Stomach smooth muscle (tissue), 2 donors: ENCODE measurements around the gene UTF1.

Experiments
- H3K27ac ChIP-seq: one replicate; pipeline ENCODE4 v1.7.0; 2013; ENCODE audit warnings: mild to moderate bottlenecking, low read length, inconsistent platforms
- H3K27me3 ChIP-seq, 2 donors: one replicate each; pipeline ENCODE4 v1.7.0; 2013; ENCODE audit warnings: low read length in 2 of 2; ENCODE audit not compliant: insufficient read depth in 2 of 2, control insufficient read depth in 1 of 2
- H3K36me3 ChIP-seq, 2 donors: one replicate each; pipeline ENCODE4 v1.7.0; 2013; ENCODE audit warnings: low read length in 2 of 2; ENCODE audit not compliant: control insufficient read depth in 2 of 2, insufficient read depth in 2 of 2
- H3K4me1 ChIP-seq: one replicate; pipeline ENCODE4 v1.7.0; 2013; ENCODE audit warnings: low read length; ENCODE audit not compliant: control insufficient read depth, insufficient read depth
- H3K4me3 ChIP-seq, 2 donors: one replicate each; pipeline ENCODE4 v1.7.0; 2013; ENCODE audit warnings: low read length in 2 of 2
- H3K9ac ChIP-seq, 2 donors: one replicate each; pipeline ENCODE4 v1.7.0; 2013; ENCODE audit warnings: low read length in 2 of 2, mild to moderate bottlenecking in 1 of 2
- H3K9me3 ChIP-seq, 2 donors: one replicate each; pipeline ENCODE4 v1.7.0; 2013; ENCODE audit warnings: low read length in 2 of 2; ENCODE audit not compliant: control insufficient read depth in 2 of 2
- donor health status: healthy.
- donor health status: Pancreatic carcinoma.

Gene UTF1

DNA sequence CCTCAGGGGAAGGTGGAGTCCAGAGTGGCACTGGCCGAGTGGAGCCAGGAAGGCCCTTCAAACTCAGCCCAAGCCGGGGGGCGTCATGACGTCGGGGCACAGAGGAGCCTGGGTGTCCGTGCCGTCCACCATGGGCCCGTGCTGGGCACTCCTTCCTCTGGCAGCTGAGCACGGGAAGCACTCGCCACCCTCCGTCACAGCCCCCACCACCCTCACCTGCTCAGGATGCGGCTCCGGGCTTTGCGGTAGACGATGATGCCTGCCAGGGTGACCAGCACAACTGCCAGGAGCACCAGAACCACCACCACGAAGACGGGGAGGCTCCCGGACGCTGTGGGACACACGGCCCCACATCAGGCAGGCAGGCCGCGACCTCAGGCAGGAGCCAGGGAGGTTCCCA, 38.5 kb downstream of the UTF1 start:
- Histone ChIP-seq H3K9me3 (no peaks in the 10 kb centered on the region), H3K36me3 (no peaks in the 10 kb centered on the region), H3K9ac (no peak overlapping the region), H3K27me3 (no peaks in the 10 kb centered on the region), H3K4me1 (peaks cover 2% of the 10 kb centered on the region), H3K27ac (no peak overlapping the region), H3K4me3 (no peak overlapping the region)

DNA sequence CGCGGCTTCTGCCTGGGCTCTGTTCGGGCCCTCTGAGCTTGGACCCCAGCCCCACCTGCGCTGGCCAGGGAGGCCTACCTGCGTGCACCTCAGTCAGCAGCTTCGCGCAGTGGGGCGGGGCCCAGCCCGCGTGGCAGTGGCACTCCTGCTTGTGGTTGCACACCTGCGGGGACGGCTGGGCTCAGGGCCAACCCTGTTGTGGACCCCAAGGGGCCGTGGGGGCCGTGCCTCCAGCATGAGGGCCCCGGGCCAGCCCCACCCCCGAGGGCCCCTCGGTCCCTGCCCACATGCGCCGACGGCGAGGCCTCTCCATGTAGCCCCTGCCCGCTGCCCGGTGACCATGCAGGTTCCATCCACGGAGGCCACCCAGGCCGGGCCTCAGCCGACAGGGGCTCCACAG, 39.4 kb downstream of the UTF1 start:
- Histone ChIP-seq H3K27ac (no peak overlapping the region), H3K27me3 (no peaks in the 10 kb centered on the region), H3K9ac (no peak overlapping the region), H3K4me3 (no peak overlapping the region), H3K36me3 (no peaks in the 10 kb centered on the region), H3K4me1 (peaks cover 2% of the 10 kb centered on the region), H3K9me3 (no peaks in the 10 kb centered on the region)

DNA sequence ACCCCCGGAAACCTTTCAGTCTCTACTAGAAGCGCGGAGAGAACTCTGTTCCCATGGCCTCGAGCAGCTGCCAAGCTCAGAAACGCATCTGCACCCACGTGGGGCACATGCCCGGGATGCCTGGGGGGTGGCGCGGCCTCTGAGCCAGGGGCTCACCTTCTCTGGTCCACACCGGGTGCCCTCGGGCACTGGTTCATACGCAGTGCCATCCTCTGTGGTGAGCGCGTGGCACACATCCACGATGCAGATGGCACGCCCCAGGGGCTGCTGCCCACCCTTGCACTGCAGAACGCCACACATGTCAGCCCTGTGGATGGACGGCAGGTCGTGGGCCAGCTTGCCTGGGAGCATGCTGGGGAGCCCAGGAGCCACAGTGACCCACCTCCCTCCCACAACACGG, 40.2 kb downstream of the UTF1 start:
- Histone ChIP-seq H3K9ac (no peak overlapping the region), H3K4me3 (no peak overlapping the region), H3K36me3 (no peaks in the 10 kb centered on the region), H3K27ac (no peak overlapping the region), H3K9me3 (no peaks in the 10 kb centered on the region), H3K27me3 (peaks cover 0 to 4% of the 10 kb centered on the region in 2 donors), H3K4me1 (no peaks in the 10 kb centered on the region)

DNA sequence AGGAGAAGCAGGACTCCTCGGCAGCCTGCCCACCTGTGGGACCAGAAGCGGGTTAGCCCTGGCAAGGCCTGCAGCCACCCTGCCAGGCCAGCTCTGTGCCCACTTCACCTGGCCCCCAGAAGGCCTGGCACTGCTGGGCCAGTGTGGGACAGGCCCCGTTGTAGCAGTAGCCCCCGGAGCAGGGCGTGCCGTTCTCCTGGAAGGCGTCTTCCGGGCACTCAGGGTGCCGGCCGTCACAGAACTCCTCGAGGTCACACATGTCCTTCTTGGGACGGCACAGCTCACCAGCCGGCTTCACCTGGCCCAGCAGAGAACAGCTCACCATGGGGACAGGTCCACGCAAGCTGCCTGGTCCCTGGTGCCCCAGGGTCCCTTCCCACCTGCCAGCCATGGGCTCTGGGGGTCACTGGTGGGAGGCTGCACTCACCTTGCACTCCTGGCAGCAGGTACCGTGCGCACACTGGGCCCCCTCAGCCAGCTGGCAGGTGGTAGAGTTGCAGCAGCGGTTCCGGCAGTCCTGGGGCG, 40.8 kb downstream of the UTF1 start:
- Histone ChIP-seq H3K27me3 (peaks cover 0 to 8% of the 10 kb centered on the region in 2 donors), H3K9ac (no peak overlapping the region), H3K36me3 (no peaks in the 10 kb centered on the region), H3K27ac (no peak overlapping the region), H3K4me1 (no peaks in the 10 kb centered on the region), H3K4me3 (no peak overlapping the region), H3K9me3 (no peaks in the 10 kb centered on the region)

DNA sequence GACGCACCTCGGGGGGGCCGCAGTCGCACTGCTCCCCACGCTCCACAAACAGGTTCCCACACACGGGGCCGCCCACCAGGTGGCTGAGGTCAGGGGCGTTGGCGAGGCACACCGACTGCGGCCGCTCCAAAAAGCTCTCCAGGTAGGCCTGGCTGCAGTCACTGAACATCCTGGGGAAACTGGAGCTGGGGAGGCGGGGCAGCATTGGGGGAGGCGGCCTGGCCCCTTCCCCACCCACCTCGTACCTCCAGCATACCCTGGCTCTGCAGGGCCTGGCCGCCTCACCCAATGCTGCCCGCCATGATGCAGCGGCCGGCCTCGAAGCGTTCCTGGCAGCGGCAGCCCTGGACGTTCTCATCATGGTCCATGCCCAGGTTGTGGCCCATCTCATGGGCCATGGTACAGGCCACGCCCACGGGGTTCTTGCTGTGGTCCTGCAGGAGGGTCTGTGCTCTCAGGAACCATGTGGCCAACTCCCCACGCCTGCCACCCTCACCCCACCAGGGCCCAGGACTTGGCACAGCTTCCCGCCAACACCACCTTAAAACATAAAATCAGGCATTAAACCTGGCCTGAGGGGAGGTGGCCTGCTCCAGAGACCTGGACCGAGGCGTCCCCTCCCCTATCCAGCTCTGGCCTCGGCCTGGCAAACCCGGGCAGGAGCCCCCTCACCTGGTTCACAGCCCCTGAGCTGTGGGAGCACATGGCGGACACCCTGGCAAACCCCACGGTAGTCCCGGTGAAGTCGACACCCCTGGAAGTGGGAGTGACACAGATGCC, 41.7 kb downstream of the UTF1 start:
- Histone ChIP-seq H3K9ac (no peak overlapping the region), H3K27ac (no peak overlapping the region), H3K9me3 (no peaks in the 10 kb centered on the region), H3K4me3 (no peak overlapping the region), H3K36me3 (no peaks in the 10 kb centered on the region), H3K4me1 (peaks cover 3% of the 10 kb centered on the region), H3K27me3 (peaks cover 4 to 13% of the 10 kb centered on the region in 2 donors)

DNA sequence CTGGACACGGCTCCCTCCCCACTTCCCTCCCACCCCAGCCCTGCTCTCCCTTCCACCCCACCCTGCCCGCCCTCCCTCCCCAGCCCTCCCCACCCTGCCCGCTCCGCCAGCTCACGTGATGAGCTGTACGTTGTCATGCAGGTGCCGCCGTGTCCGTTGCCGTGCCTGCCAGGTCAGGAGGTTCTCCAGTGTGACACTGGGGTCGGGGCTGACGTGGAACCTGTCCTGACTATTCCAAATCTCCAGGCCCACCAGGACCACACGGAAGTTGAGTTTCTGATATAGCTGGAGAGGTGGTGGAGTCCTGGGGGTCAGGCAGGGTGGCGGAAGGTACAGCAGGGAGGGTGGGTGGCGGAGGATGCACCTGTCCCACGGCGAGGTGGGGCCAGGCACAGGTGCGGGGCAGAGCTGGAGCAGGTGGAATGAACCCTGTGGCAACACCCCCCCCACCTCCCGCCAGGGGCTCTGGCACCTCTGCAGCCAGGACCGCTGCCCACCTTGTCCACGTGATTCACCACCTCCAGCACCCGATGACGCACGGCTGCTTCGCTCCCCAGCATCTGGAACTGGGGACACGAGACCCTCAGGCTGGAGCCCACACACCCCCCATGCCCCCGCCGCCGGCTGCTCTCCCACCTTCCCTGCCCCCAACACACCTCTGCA, 42.4 kb downstream of the UTF1 start:
- Histone ChIP-seq H3K9ac (no peak overlapping the region), H3K4me3 (no peak overlapping the region), H3K36me3 (no peaks in the 10 kb centered on the region), H3K27ac (no peak overlapping the region), H3K4me1 (peaks cover 3% of the 10 kb centered on the region), H3K27me3 (peaks cover 4 to 13% of the 10 kb centered on the region in 2 donors), H3K9me3 (no peaks in the 10 kb centered on the region)

DNA sequence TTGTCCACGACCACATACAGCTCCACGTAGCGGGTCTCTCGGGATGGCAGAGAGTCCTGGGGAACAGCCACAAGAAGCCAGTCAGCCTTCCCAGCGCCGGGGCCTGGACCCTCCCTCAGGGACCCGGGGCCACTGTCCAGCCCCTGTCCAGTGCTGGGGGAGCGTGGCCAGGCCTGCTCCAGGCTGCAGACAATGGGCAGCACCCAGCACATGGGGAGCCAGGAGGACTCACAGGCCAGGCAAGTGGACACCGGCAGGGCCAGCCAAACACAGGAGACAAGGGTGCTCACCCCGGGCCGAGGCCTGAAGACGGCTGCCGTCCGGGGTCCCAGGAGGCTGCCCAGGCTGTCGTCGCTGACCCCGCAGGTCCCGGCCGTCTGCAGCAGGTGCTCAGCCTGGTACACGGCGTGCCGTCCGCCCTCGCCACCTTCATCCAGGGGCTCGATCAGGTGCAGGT, 43.0 kb downstream of the UTF1 start:
- no peaks in the 10 kb centered on the region for H3K9me3 ChIP-seq
- peaks cover 3% of the 10 kb centered on the region for H3K4me1 ChIP-seq
- peaks cover 4 to 13% of the 10 kb centered on the region in 2 donors for H3K27me3 ChIP-seq
- no peak overlapping the region for H3K4me3 ChIP-seq
- H3K27ac ChIP-seq: no peak overlapping the region
- no peak overlapping the region for H3K9ac ChIP-seq
- no peaks in the 10 kb centered on the region for H3K36me3 ChIP-seq

DNA sequence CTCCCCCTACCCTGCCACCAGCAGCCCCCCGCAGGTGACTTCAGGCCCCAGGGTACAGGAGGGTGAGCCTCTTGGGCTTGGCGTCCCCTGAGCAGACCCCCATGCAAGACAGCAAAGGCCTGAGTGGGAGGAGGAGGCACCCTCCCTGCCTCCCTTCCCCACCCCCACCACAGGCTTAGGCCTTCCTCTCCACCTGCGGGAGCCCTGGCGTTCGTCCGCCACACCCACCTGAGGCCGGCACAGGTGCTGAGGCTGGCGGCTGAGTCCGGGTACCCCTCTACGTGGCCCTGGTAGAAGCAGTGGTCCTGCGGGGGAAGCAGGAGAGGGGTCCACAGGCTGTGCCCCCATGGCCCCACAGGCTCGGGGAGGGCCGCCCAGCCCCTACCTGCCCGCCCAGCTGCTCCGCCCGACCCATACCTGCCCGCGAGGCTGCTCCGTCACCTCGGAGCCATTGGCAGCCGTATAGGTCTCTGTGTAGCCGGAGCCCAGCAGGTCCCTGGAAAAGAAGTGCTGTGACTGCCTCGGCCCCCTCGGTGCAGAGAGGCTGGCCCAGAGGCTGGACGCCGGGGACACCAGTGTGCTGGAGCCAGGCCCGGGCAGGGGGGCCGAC, 43.6 kb downstream of the UTF1 start:
- Histone ChIP-seq H3K27ac (no peak overlapping the region), H3K4me1 (peaks cover 6% of the 10 kb centered on the region), H3K36me3 (peaks cover 0 to 2% of the 10 kb centered on the region in 2 donors), H3K4me3 (no peak overlapping the region), H3K9ac (no peak overlapping the region), H3K9me3 (no peaks in the 10 kb centered on the region), H3K27me3 (peaks cover 4 to 13% of the 10 kb centered on the region in 2 donors)

DNA sequence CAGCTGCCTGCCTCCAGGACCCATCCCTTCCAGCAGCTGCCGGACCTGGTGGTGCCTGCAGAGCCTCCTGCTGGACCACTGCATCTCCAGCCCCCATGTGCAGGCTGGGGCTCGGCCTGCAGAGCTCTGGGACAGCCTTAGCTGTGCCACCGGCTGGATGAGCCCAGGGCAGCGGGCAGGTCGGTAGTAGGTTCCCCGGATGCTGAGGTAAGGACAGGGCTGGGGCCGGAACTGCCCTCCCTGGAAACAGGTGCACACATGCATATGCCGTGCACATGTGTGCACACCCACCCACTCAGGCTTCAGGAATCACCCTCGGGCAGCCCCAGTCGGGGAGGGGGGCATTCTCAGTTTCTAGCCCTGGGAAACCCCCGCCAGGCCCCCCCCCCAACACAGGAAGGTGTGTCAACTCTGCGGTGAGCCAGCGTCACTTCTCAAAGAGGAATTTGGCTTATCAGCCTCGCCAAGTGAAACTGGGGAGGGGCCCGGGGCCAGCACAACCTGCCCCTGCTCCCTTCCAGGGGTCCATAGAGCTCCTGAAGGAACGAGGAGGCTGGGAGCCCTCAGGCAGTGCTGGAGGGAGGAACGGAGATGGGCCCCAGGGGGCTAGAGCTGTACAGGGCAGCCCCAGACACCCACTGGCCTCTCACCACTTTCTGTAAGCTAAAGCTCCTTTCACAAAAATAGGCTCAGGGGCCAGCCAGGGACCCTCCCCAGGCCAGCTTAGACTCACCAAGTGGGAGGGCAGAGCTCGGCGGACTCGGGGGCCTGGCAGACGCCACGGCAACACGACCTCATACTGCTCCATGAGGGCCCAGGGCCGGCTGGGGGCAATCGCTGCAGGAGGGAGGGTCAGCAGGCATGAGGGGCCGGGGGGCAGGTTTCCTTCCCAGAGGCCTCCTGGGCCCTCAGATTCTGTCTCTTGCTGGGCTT, 45.0 kb downstream of the UTF1 start:
- H3K9ac ChIP-seq: no peak overlapping the region
- peaks cover 4 to 10% of the 10 kb centered on the region in 2 donors for H3K36me3 ChIP-seq
- H3K4me1 ChIP-seq: peaks cover 6% of the 10 kb centered on the region
- peaks cover 4 to 13% of the 10 kb centered on the region in 2 donors for H3K27me3 ChIP-seq
- H3K9me3 ChIP-seq: no peaks in the 10 kb centered on the region
- no peak overlapping the region for H3K4me3 ChIP-seq
- no peak overlapping the region for H3K27ac ChIP-seq

DNA sequence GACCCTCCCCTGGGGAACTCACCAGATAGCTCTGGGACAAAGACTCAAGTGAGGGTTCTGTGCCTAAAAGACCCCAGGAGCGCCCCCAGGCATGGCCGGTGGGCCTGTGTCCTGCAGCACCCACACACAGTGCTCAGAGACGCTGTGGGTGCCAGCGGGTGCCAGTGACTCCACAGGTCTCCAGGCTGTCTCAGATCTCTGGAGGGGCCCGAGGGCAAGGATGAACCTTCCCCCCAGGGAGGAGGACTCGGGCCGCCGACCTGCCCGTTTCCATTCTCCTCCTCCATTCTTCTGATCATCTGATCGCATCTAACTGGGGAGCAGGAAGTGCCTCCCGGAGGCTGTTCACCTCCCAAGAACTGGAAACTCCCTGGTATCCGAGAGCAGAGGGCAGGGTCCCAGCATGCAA, 45.7 kb downstream of the UTF1 start:
- H3K27me3 ChIP-seq: peaks cover 4 to 13% of the 10 kb centered on the region in 2 donors
- H3K9ac ChIP-seq: no peak overlapping the region
- peaks cover 6% of the 10 kb centered on the region for H3K4me1 ChIP-seq
- H3K27ac ChIP-seq: no peak overlapping the region
- H3K9me3 ChIP-seq: no peaks in the 10 kb centered on the region
- no peak overlapping the region for H3K4me3 ChIP-seq
- H3K36me3 ChIP-seq: peaks cover 7 to 15% of the 10 kb centered on the region in 2 donors
